Spleen (tissue), 11 donors: Measurements from ENCODE around the gene DTD2. TPM values are rescaled to one million over a fixed set of nuclear protein-coding genes. Genes with fewer than 3 reads are reported as not detected.
"Not testable (repeated sequence)": the region's sequence is repeated elsewhere in the genome, so short reads cannot be mapped to it uniquely, and the experiment has no call there.

Source experiments
- DNase-seq: peaks from one replicate; pipeline ENCODE4 v3.0.0-alpha.2; 2020
- H3K27ac ChIP-seq, 8 donors: fragments of 200-600 bp; sonication (generic) in 7 of 8; 1 replicate in 4 of 8; 2 replicates in 4 of 8; pipeline versions ENCODE4 v1.5.0 to v1.8.0; 2016 to 2021; ENCODE audit warnings: inconsistent platforms in 4 of 8, mild to moderate bottlenecking in 4 of 8, moderate library complexity in 1 of 8
- H3K27me3 ChIP-seq, 7 donors: fragments of 200-600 bp; sonication (generic) in 6 of 7; replicated peaks in 1 of 7; 1 replicate in 4 of 7; 2 replicates in 3 of 7; pipeline versions ENCODE4 v1.5.0 to v1.8.0; 2016 to 2021; ENCODE audit warnings: inconsistent platforms in 3 of 7, mild to moderate bottlenecking in 1 of 7
- H3K36me3 ChIP-seq, 6 donors: fragments of 200-600 bp; sonication (generic) in 5 of 6; 1 replicate in 4 of 6; 2 replicates in 2 of 6; pipeline versions ENCODE4 v1.5.0 to v1.8.0; 2016 to 2021; ENCODE audit warnings: inconsistent platforms in 2 of 6
- H3K4me1 ChIP-seq, 6 donors: fragments of 200-600 bp; sonication (generic) in 5 of 6; 1 replicate in 3 of 6; 2 replicates in 3 of 6; pipeline versions ENCODE4 v1.5.0 to v1.8.0; 2016 to 2021; ENCODE audit warnings: inconsistent platforms in 3 of 6
- H3K4me3 ChIP-seq, 8 donors: fragments of 200-600 bp; sonication (generic) in 7 of 8; 1 replicate in 4 of 8; 2 replicates in 4 of 8; pipeline versions ENCODE4 v1.5.0 to v1.8.0; 2016 to 2021; ENCODE audit warnings: inconsistent platforms in 4 of 8, mild to moderate bottlenecking in 4 of 8, moderate library complexity in 2 of 8
- H3K9me3 ChIP-seq, 8 donors: fragments of 200-600 bp; sonication (generic) in 7 of 8; 1 replicate in 4 of 8; 2 replicates in 4 of 8; pipeline versions ENCODE4 v1.5.0 to v1.8.0; 2016 to 2021; ENCODE audit warnings: inconsistent platforms in 4 of 8
- CTCF ChIP-seq, 11 experiments: fragments of 200-600 bp in 7 of 11; fragments of 450-650 bp in 4 of 11; sonication (generic) in 4 of 11; IDR thresholded peaks in 8 of 11; conservative IDR thresholded peaks in 3 of 11; 1 replicate in 7 of 11; 2 replicates in 4 of 11; pipeline versions ENCODE4 v1.4.0 to v1.8.0; 2016 to 2021; ENCODE audit warnings: antibody characterized with exemption in 11 of 11, inconsistent platforms in 4 of 11, mild to moderate bottlenecking in 1 of 11
- POLR2A ChIP-seq, 3 donors: fragments of 450-650 bp; IDR thresholded peaks; one replicate each; pipeline ENCODE4 v1.5.1; 2017; ENCODE audit warnings: antibody characterized with exemption in 3 of 3, mild to moderate bottlenecking in 1 of 3
- POLR2AphosphoS5 ChIP-seq, 3 donors: sonication (generic); formaldehyde crosslinking; IDR thresholded peaks; one replicate each; pipeline ENCODE4 v1.5.1; 2017; ENCODE audit warnings: antibody characterized with exemption in 3 of 3
- WGBS, 5 donors: extraction: QIAGEN DNeasy Blood & Tissue Kit in 3 of 5; methylation state at CpG; one replicate each; pipeline versions ENCODE4 v1.1.5 to v1.1.7; 2013 to 2018; 5-methylcytosine and 5-hydroxymethylcytosine counted together
- intact Hi-C: fragments of 100-400 bp; cut with DNase I; formaldehyde crosslinking; loops from one replicate; pipeline ENCODE4 v1.15.0; 2023; ENCODE audit warnings: low total_unique reads
- polyA plus RNA-seq, 3 donors: library from polyadenylated mRNA; stranded (reverse); fragments of 200-250 nt; gene quantifications; one replicate each; pipeline ENCODE4 v1.2.1, GENCODE V29; 2013
- total RNA-seq, 7 donors: library from RNA; depleted of rRNA in 3 of 7; stranded (reverse); fragments of >200 nt in 3 of 7; fragmentation: NEBNext Ultra II Directional in 4 of 7; extraction: Animal tissue kit (Norgen Biotek cat#: 25700) in 4 of 7; gene quantifications; one replicate each; pipeline versions ENCODE4 v1.1.0 to v1.2.1, GENCODE V29; 2016 to 2021
- donor health status: healthy with polysubstance abuse.
- donor health status: DM: no; HTN: no; CAD: no; lungs with moderate emphysema.
- donor health status: DM: no; HTN: no; CAD: no.
- donor health status: Bipolar disorder and iron deficiency.
- donor health status: healthy.
- donor health status: DM: no; HTN: no; CAD: no.
- donor health status: DM: yes; HTN: yes; CAD: no.

DTD2 gene
- total and polyA plus RNA-seq, 10 donors = 5.6 to 27.7 (median 15.9) TPM

DNA sequence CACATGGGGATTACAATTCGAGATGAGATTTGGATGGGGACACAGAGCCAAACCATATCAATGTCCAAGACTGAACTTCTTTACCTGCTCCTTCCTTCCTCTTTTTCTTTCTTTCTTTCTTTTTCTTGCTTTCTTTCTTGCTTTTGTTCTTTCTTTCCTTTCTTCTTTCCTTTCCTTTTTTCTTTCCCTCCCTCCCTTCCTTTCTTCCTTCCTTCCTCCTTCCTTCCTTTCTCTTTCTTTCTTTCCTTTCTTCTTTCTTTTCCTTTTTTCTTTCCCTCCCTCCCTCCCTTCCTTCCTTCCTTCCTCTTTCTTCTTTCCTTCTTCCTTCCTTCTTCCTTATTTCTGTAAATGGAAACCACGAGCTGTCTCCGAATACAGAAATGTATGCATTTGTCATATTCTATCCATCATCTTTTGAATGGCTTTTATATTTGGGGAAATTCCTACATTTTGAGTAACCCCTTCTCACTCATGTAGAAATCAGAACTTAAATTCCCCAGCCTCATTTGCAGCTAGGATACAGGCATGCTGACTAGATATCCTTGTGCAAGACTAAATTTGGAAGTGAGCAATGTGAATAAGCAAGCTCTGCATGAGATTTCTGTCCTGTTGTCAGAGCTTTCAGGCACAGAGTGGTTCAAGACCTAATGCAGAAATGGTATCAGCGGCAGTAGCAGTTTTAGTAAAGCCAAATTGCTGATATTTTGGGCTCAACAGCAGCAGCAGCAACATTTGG is 19.0 kb upstream of the DTD2 start:
- TF ChIP-seq POLR2AphosphoS5 (IDR thresholded peaks at IDR 0.05) (no peak), POLR2A (IDR thresholded peaks at IDR 0.05) (no peak), CTCF (IDR thresholded peaks at IDR 0.05 in 8 of 11, conservative IDR thresholded peaks at IDR 0.05 in 3 of 11) (no peak)
- H3K27me3 ChIP-seq = no peaks in the 10 kb centered on the region
- intact Hi-C loops = no loop called here

GRCh38 chr14:31466554-31466953 is 9.2 kb upstream of the DTD2 start:
- Histone ChIP-seq H3K36me3 (no peaks in the 10 kb centered on the region), H3K27ac (no peak overlapping the region), H3K9me3 (no peaks in the 10 kb centered on the region), H3K27me3 (no peaks in the 10 kb centered on the region), H3K4me1 (peaks cover 0 to 8% (median 0%) of the 10 kb centered on the region in 6 donors), H3K4me3 (no peak overlapping the region)
- no peak for DNase-seq
- intact Hi-C loops = no loop called here
- TF ChIP-seq CTCF (IDR thresholded peaks at IDR 0.05 in 8 of 11, conservative IDR thresholded peaks at IDR 0.05 in 3 of 11) (no peak), POLR2AphosphoS5 (IDR thresholded peaks at IDR 0.05) (no peak), POLR2A (IDR thresholded peaks at IDR 0.05) (no peak)
- WGBS, 5 donors = 86 to 92% (median 90%) methylated on average over 6 of the region's 6 CpGs

More for the DNA sequence above, 19.0 kb upstream of the DTD2 start:
- Histone ChIP-seq H3K4me1 (no peaks in the 10 kb centered on the region), H3K27ac (no peak overlapping the region), H3K4me3 (no peak overlapping the region), H3K9me3 (no peaks in the 10 kb centered on the region), H3K36me3 (no peaks in the 10 kb centered on the region)
- no peak for DNase-seq
- 66 to 76% (median 71%) methylated on average over 4 of the region's 4 CpGs for WGBS, 5 donors

DNA sequence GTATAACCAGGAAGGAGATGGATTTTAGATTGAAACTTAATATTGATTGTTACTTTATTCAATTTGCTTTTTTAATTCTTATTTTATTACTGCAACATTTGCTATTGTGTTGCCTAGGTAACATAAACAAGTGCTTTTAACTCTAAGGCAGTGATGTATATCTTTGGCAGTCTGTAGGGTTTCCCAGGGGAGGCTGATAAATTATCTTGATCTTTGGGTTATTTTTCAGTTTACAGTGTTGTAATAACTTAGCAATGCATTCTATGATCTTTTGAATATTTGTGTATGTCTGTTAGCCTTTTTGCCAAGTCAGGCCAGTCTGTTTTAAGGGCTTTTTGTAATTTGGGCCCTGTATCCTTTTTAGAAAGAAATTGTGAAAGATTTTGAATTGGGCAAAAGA is 7.8 kb upstream of the DTD2 start:
- Histone ChIP-seq H3K9me3 (no peaks in the 10 kb centered on the region), H3K4me3 (no peak overlapping the region), H3K27me3 (no peaks in the 10 kb centered on the region), H3K36me3 (no peaks in the 10 kb centered on the region), H3K27ac (no peak overlapping the region), H3K4me1 (peaks cover 0 to 8% (median 0%) of the 10 kb centered on the region in 6 donors)
- intact Hi-C loops = no loop called here
- no peak for TF ChIP-seq POLR2A (IDR thresholded peaks at IDR 0.05)
- TF ChIP-seq CTCF (IDR thresholded peaks at IDR 0.05 in 8 of 11, conservative IDR thresholded peaks at IDR 0.05 in 3 of 11) = no peak
- no peak for TF ChIP-seq POLR2AphosphoS5 (IDR thresholded peaks at IDR 0.05)
- DNase-seq = no peak

DNA sequence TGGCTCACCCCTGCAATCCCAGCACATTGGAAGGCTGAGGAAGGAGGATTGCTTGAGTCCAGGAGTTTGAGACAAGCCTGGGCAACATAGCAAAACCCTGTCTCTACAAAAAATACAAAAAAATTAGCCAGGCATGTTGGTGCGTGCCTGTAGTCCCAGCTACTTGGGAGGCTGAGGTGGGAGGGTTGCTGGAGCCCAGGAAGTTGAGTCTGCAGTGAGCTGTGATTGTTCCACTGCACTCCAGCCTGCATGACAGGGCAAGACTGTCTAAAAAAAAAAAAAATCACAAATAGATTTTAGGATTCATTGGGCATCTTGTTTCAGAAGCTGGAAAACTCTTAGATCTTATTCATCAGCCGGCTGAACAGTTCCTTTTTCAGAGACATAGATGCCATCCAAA is 5.1 kb upstream of the DTD2 start:
- H3K27ac ChIP-seq, H3K27me3 ChIP-seq, DNase-seq, H3K36me3 ChIP-seq, H3K9me3 ChIP-seq, intact Hi-C loops, H3K4me3 ChIP-seq: not testable (repeated sequence)
- 83 to 95% (median 86%) methylated on average over 2 of the region's 2 CpGs for WGBS, 5 donors
- H3K4me1 ChIP-seq = peaks cover 0 to 18% (median 8%) of the 10 kb centered on the region in 6 donors
